GM19239 (cell line): ENCODE results near the gene CEP41.

Experiments used
- DNase-seq: peaks from one replicate; pipeline ENCODE4 v3.0.0; 2011; ENCODE audit warnings: low spot score; ENCODE audit not compliant: insufficient read length
- FAIRE-seq: peaks from 2 replicates; lab custom pipeline; 2011; peaks lifted over from hg19 to GRCh38; lab: Jason Lieb, UNC

Gene CEP41

GRCh38 chr7:130394421-130395195 is 46.2 kb downstream of the CEP41 start:
- peak; percentile 21 for FAIRE-seq
- DNase-seq = no peak

GRCh38 chr7:130393841-130394411 is 46.9 kb downstream of the CEP41 start:
- FAIRE-seq = peak; percentile 45

GRCh38 chr7:130393101-130393561 is 47.7 kb downstream of the CEP41 start:
- DNase-seq (no peak), FAIRE-seq (no peak)

More at GRCh38 chr7:130393841-130394411, 46.9 kb downstream of the CEP41 start:
- no peak for DNase-seq

GRCh38 chr7:130390486-130390885 is 50.3 kb downstream of the CEP41 start:
- FAIRE-seq = no peak
- no peak for DNase-seq

- DNase-seq (no peak), FAIRE-seq (no peak)
Observed at GRCh38 chr7:130388671-130389070, 52.1 kb downstream of the CEP41 start.

DNA sequence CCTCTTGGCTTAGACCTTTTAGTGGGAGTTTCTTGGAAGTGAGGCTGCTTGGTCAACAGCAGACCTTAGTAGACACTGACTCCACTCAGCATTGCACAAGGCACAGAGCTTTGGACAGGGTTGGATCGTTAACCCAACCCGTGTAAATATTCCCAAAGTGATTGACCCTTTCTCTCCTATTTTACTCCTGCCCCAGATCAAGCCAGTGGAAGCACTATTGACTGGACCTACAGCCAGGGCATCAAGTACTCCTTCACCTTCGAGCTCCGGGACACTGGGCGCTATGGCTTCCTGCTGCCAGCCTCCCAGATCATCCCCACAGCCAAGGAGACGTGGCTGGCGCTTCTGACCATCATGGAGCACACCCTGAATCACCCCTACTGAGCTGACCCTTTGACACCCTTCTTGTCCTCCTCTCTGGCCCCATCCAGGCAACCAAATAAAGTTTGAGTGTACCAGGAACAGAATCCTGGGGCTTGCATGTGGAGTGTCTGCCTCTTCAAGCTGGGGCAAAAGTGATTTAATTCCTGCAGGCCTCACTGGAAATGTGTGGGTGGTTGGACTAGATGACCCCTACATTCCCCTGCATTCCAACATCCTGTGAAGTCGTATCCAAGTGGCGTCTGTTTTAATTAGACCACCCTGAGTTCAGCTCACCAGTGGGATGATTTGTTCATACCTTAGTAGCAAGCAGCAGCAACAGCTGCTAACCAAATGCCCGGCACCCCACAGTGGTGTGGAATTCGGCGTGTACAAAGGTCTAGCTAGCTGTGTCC is 53.0 kb downstream of the CEP41 start:
- FAIRE-seq (no peak), DNase-seq (no peak)

DNA sequence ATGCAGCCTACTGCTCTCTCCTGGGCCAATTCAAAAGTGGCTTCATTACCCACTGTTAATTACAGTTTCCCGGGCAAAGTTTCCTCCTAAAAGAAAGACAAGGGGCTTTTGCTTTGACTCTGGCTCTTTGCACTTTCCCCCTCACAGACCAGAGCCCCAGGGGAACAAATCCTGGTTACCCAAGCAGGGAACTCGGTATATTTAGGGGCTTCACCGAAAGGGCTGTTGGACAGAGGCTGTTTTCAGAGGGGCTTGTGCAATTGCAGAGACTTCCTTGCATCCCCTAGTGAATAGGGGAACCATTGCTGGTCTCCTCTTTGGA is 53.5 kb downstream of the CEP41 start:
- FAIRE-seq (no peak), DNase-seq (no peak)

GRCh38 chr7:130386876-130387275 is 53.9 kb downstream of the CEP41 start:
- FAIRE-seq (no peak), DNase-seq (no peak)

DNA sequence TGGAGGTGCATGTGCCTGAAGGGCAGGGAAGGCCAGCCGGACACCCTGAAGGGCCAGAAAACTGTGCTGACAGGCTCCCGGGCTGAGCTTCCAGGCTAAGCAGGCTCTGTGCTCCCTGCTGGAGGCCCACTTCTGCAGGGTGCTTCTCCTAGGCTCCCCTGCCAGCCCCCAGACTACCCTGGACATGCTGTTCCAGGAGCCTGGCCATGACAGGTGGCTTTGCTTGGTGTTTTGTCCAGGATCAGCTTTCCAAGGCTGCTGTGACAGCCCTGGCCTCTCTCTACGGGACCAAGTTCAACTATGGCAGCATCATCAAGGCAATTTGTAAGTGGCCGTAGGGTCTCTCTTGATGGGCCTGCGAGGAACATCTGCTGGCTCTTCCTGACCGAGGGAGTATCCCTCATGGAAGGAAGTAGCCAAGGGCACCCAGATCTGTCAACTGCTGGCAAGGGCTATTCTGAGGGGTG is 55.2 kb downstream of the CEP41 start:
- no peak for DNase-seq
- no peak for FAIRE-seq

- DNase-seq (no peak), FAIRE-seq (no peak)
Observed at GRCh38 chr7:130384841-130385599, 55.8 kb downstream of the CEP41 start.

GRCh38 chr7:130384371-130384801 is 56.4 kb downstream of the CEP41 start:
- DNase-seq = no peak
- no peak for FAIRE-seq

DNA sequence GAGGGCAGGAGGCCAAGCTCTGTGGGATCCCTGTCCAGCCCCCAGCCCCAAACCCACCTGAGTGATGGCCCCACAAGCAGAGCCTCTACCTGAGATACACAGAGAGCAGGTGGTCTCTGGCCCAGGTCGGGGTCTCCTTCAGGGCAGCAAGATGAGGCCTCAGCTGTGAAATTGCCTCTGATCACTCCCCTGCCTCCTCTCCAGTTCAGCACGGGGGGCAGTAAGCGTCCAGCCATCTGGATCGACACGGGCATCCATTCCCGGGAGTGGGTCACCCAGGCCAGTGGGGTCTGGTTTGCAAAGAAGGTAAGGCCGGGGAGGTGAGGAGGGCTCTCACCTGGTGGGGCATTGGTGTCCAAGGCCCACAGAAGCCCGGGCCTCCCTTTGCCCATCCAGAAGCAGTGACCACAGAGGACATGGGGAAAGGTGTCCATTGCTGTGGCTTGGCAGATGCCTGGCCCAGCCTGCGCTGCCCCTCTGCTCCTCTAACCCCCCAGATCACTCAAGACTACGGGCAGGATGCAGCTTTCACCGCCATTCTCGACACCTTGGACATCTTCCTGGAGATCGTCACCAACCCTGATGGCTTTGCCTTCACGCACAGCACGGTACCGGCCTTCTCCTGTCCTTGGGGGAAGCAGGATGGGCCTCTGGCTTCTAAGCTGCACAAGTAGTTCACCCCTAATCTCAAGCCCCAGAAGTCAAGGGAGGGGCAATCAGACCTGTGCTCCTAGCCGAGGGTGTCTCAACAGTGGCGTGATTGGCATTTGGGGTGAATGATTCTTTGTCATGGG is 57.4 kb downstream of the CEP41 start:
- DNase-seq = no peak
- no peak for FAIRE-seq

GRCh38 chr7:130381468-130382312 is 59.1 kb downstream of the CEP41 start:
- no peak for FAIRE-seq

GRCh38 chr7:130380861-130381455 is 59.9 kb downstream of the CEP41 start:
- no peak for FAIRE-seq

More at GRCh38 chr7:130381468-130382312, 59.1 kb downstream of the CEP41 start:
- DNase-seq = no peak

GRCh38 chr7:130379921-130380860 is 60.6 kb downstream of the CEP41 start, which contains the start of gene CPA1:
CPA1 (plus strand) TSS chr7:130380494; CDS start chr7:130380521, 27 bp downstream.
- DNase-seq (no peak), FAIRE-seq (no peak)

More at GRCh38 chr7:130380861-130381455, 59.9 kb downstream of the CEP41 start:
- no peak for DNase-seq

GRCh38 chr7:130379532-130379920 is 61.3 kb downstream of the CEP41 start:
- no peak for DNase-seq
- no peak for FAIRE-seq

- FAIRE-seq = no peak
- no peak for DNase-seq
Observed at GRCh38 chr7:130379019-130379418, 61.8 kb downstream of the CEP41 start.
